ENCODE results near the gene KLHDC2. TPM values are rescaled to one million over a fixed set of nuclear protein-coding genes. Genes with fewer than 3 reads are reported as not detected.

The KLHDC2 gene
- total RNA-seq, 6 experiments from 2014 or later: 34.0 to 69.6 (median 49.7) TPM

- 81% methylated on average over 5 of the region's 6 CpGs for WGBS (ENCODE audit: insufficient coverage, low coverage, low lambda C conversion rate, missing lambda C conversion rate)
Measured at GRCh38 chr14:49761839-49762551, 6.0 kb upstream of the KLHDC2 start.

GRCh38 chr14:49766839-49767238, 1.1 kb upstream of the KLHDC2 start:
- no peak for DNase-seq
- 79% methylated on average over 9 of the region's 10 CpGs for WGBS (ENCODE audit: insufficient coverage, low coverage, low lambda C conversion rate, missing lambda C conversion rate)
- no peak for ATAC-seq
- Histone ChIP-seq H3K36me3 (no peaks in the 10 kb centered on the region), H3K4me3 (peak overlapping the region; percentile 91 to 97 (median 93)), H3K9me3 (no peaks in the 10 kb centered on the region), H3K4me1 (peaks cover 0 to 19% (median 9%) of the 10 kb centered on the region in 4 donors), H3K27me3 (no peaks in the 10 kb centered on the region), H3K27ac (peak overlapping the region; percentile 99)
- TF ChIP-seq CTCF (IDR thresholded peaks at IDR 0.05) (no peak), POLR2A (IDR thresholded peaks at IDR 0.05) (no peak)
- intact Hi-C loops (cut with DNase I): loop anchor here (10.0 kb wide), 2 partner anchors 122 to 132 kb away; partner anchors contain the start of gene DNAAF2 (in 1 of the 2)

More at GRCh38 chr14:49761839-49762551, 6.0 kb upstream of the KLHDC2 start:
- no peak overlapping the region for H3K27ac ChIP-seq
- ATAC-seq (no peak), DNase-seq (no peak)
- intact Hi-C loops (cut with DNase I): loop anchor here (10.0 kb wide), 2 partner anchors 117 to 127 kb away; partner anchors contain the start of gene DNAAF2 (in 1 of the 2)
- H3K4me3 ChIP-seq: no peak overlapping the region
- TF ChIP-seq CTCF (IDR thresholded peaks at IDR 0.05) (no peak), POLR2A (IDR thresholded peaks at IDR 0.05) (no peak)
- H3K4me1 ChIP-seq: peaks cover 0 to 7% (median 0%) of the 10 kb centered on the region in 4 donors
- H3K36me3 ChIP-seq: no peaks in the 10 kb centered on the region
- H3K9me3 ChIP-seq: no peaks in the 10 kb centered on the region
- H3K27me3 ChIP-seq: no peaks in the 10 kb centered on the region

GRCh38 chr14:49767270-49767570, 733 bp upstream of the KLHDC2 start:
- DNase-seq (no peak), ATAC-seq (no peak)
- H3K36me3 ChIP-seq: no peaks in the 10 kb centered on the region
- H3K9me3 ChIP-seq: no peaks in the 10 kb centered on the region
- intact Hi-C loops (cut with DNase I): loop anchor here (10.0 kb wide), 2 partner anchors 122 to 132 kb away; partner anchors contain the start of gene DNAAF2 (in 1 of the 2)
- peak overlapping the region; percentile 99 for H3K27ac ChIP-seq
- H3K4me1 ChIP-seq: peaks cover 0 to 23% (median 11%) of the 10 kb centered on the region in 4 donors
- H3K27me3 ChIP-seq: no peaks in the 10 kb centered on the region
- peak overlapping the region; percentile 91 to 97 (median 93) for H3K4me3 ChIP-seq
- 2% methylated on average over 9 of the region's 9 CpGs for WGBS (ENCODE audit: insufficient coverage, low coverage, low lambda C conversion rate, missing lambda C conversion rate)
- TF ChIP-seq POLR2A (IDR thresholded peaks at IDR 0.05) (no peak), CTCF (IDR thresholded peaks at IDR 0.05) (no peak)

GRCh38 chr14:49768301-49769121, 558 bp downstream of the KLHDC2 start:
- Histone ChIP-seq H3K4me3 (peak overlapping the region; percentile 91 to 97 (median 93)), H3K4me1 (peaks cover 0 to 27% (median 15%) of the 10 kb centered on the region in 4 donors), H3K36me3 (no peaks in the 10 kb centered on the region), H3K27me3 (no peaks in the 10 kb centered on the region), H3K27ac (peak overlapping the region; percentile 99), H3K9me3 (no peaks in the 10 kb centered on the region)
- ATAC-seq (peak; percentile 49 to 75 (median 62)), DNase-seq (peak; percentile 70 to 90 (median 88))
- WGBS (ENCODE audit: insufficient coverage, low coverage, low lambda C conversion rate, missing lambda C conversion rate): under 1% methylated on average over 26 of the region's 67 CpGs
- TF ChIP-seq POLR2A (IDR thresholded peaks at IDR 0.05): peak; percentile 52
- TF ChIP-seq CTCF (IDR thresholded peaks at IDR 0.05): no peak
- intact Hi-C loops (cut with DNase I): loop anchor here (10.0 kb wide), 2 partner anchors 124 to 134 kb away; partner anchors contain the start of gene DNAAF2 (in 1 of the 2)
